Upper lobe of right lung (tissue), 1 donor: ENCODE results near the gene RCBTB1. TPM values are rescaled to one million over a fixed set of nuclear protein-coding genes. Genes with fewer than 3 reads are reported as not detected.

Experiments used
- ATAC-seq: fragments of 200-7000 bp; cut with Tn5 transposase; one replicate; pipeline ENCODE4 v1.9.1; 2020; ENCODE audit warnings: mild to moderate bottlenecking, moderate library complexity
- DNase-seq: peaks from one replicate; pipeline ENCODE4 v3.0.0-alpha.2; 2020
- H3K27ac ChIP-seq: fragments of 200-600 bp; one replicate; pipeline ENCODE4 v1.8.0; 2022
- H3K27me3 ChIP-seq: fragments of 200-600 bp; one replicate; pipeline ENCODE4 v1.8.0; 2022; ENCODE audit warnings: mild to moderate bottlenecking
- H3K36me3 ChIP-seq: fragments of 200-600 bp; one replicate; pipeline ENCODE4 v1.8.0; 2022
- H3K4me1 ChIP-seq: fragments of 200-600 bp; one replicate; pipeline ENCODE4 v1.8.0; 2022
- H3K4me3 ChIP-seq: fragments of 200-600 bp; one replicate; pipeline ENCODE4 v1.8.0; 2022; ENCODE audit warnings: mild to moderate bottlenecking
- H3K9me3 ChIP-seq: fragments of 200-600 bp; one replicate; pipeline ENCODE4 v1.8.0; 2022
- intact Hi-C: fragments of 100-400 bp; cut with DNase I; formaldehyde crosslinking; loops from one replicate; pipeline ENCODE4 v1.11.0; 2022
- long read RNA-seq: library from polyadenylated mRNA; unstranded; transcript quantifications from one replicate; pipeline ENCODE4 v2.0.0, GENCODE V29; 2021
- total RNA-seq: library from RNA; stranded (reverse); fragmentation: NEBNext Ultra II Directional; extraction: Animal tissue kit (Norgen Biotek cat#: 25700); gene quantifications from one replicate; pipeline ENCODE4 v1.2.1, GENCODE V29; 2021
- TF ChIP-seq, protein P1 (sequence below): fragments of 200-600 bp; IDR thresholded peaks from one replicate; pipeline ENCODE4 v1.8.0; 2022; ENCODE audit warnings: antibody characterized with exemption
- donor health status: DM: no; HTN: yes; CAD: no; lungs with severe emphysema.

RCBTB1 gene
- 24.7 TPM for total RNA-seq
- long read RNA-seq, full-length matches to known transcripts, result 66 of 97 reads
- long read RNA-seq, partial matches to known transcripts, result 4 of 97 reads
- long read RNA-seq, other reads (novel, unspliced or antisense), result 27 of 97 reads

DNA sequence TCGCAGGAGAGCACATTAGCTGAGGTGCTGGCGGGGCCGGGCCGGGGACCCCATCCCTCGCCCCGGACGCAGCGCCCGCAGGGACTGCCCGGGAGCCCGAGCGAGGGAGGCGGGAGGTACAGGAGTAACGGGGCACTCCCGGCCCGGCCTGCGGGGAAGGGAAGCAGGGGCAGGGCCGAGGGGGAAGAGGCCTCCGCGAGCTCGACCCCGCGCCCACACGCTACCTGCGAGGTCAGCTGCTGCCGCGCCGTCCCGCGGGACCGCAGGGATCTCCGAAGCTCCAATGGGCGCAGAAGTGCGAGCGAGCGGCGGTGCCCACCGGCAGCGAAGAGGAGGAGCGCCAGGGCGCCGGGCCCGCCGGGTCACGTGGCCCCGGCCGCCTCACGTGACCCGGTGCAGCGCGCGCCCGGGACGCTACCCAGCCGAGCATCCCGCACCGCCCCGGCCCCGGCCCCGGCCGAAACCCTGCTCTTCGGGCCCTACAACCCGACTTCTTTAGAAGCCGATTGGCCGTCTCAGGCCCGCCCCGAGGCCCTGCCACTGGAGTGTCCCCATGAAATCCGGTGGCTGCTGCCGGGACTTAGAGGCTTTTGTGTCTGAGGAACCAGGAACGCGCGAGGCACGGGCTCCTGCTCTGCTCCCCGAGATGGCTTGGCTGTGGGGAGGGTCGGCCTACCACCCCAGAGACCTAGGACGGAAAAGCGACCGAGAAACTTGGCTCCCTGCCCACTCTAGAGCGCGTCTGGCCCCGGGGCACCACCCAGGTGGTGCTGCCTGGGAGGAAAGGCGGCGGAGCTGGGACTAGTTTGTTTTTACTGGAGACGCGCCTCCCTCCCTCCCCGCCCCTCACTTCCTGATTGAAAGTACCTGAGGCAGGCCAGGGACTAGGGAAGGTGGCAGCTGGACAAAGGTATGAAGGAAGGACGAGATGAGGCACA, at the start of gene RCBTB1:
RCBTB1 (minus strand) TSS at position 339 of the 938 bp plus-strand sequence. CDS start 18,279 bp downstream, outside the sequence.
- intact Hi-C loops, result no loop called here
- peak within 1 kb of the TSS; percentile 86 for H3K27ac ChIP-seq
- peak within 1 kb of the TSS; percentile 97 for H3K4me3 ChIP-seq
- no peaks in the 10 kb centered on the region for H3K9me3 ChIP-seq
- TF ChIP-seq, protein P1, sequence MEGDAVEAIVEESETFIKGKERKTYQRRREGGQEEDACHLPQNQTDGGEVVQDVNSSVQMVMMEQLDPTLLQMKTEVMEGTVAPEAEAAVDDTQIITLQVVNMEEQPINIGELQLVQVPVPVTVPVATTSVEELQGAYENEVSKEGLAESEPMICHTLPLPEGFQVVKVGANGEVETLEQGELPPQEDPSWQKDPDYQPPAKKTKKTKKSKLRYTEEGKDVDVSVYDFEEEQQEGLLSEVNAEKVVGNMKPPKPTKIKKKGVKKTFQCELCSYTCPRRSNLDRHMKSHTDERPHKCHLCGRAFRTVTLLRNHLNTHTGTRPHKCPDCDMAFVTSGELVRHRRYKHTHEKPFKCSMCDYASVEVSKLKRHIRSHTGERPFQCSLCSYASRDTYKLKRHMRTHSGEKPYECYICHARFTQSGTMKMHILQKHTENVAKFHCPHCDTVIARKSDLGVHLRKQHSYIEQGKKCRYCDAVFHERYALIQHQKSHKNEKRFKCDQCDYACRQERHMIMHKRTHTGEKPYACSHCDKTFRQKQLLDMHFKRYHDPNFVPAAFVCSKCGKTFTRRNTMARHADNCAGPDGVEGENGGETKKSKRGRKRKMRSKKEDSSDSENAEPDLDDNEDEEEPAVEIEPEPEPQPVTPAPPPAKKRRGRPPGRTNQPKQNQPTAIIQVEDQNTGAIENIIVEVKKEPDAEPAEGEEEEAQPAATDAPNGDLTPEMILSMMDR, result no peak
- peak; percentile 86 for DNase-seq
- peak; percentile 98 for ATAC-seq
- no peaks in the 10 kb centered on the region for H3K27me3 ChIP-seq
- H3K4me1 ChIP-seq, result peaks cover 12% of the 10 kb centered on the region
- H3K36me3 ChIP-seq, result no peaks in the 10 kb centered on the region

DNA sequence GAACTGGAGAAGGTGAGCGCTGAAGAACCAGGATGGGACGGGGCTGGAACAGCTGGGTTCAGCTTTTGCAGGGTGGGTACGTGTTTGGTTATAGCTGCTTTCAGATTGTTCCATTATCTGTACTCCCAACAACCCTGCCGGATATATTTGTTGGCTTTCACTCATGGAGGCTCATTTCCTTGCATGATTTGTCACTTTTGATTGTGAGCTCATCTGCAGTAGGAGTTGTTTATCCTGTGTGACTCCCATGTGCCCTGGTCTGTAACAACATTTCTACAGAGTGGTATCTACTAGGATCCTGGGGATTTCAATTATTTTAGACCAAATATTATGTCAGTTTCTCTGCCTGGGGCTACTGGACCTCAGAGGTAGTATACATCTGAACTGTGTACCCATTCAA, 48.4 kb upstream of the RCBTB1 start:
- H3K36me3 ChIP-seq, result no peaks in the 10 kb centered on the region
- H3K4me3 ChIP-seq, result no peak overlapping the region
- TF ChIP-seq, protein P1, result no peak
- no peaks in the 10 kb centered on the region for H3K9me3 ChIP-seq
- H3K27me3 ChIP-seq, result no peaks in the 10 kb centered on the region
- no peak for ATAC-seq
- no peak for DNase-seq
- H3K27ac ChIP-seq, result no peak overlapping the region
- intact Hi-C loops, result no loop called here
- peaks cover 25% of the 10 kb centered on the region for H3K4me1 ChIP-seq

DNA sequence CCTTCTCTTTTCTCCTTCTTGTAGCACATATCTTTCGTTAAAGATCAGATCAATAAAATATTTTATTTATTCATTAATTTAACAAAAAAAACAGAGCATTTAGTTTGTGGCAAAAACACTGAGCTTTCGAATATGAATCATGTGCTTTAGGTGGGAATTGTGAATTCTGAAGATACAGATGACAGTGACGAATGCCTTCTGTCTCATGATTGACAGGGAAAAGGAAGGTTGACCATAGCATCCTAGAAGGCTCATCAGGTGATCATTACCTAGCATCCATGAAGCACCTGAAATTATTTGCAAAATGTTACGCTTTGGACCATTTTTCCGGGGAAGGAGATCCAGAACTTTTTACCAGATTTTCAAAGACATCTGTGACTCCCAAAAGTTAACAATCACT, 46.8 kb upstream of the RCBTB1 start:
- Histone ChIP-seq H3K36me3 (no peaks in the 10 kb centered on the region), H3K4me3 (no peak overlapping the region), H3K27ac (no peak overlapping the region), H3K4me1 (peaks cover 25% of the 10 kb centered on the region), H3K27me3 (no peaks in the 10 kb centered on the region), H3K9me3 (no peaks in the 10 kb centered on the region)
- intact Hi-C loops, result no loop called here
- TF ChIP-seq, protein P1, result no peak
- DNase-seq (no peak), ATAC-seq (no peak)

DNA sequence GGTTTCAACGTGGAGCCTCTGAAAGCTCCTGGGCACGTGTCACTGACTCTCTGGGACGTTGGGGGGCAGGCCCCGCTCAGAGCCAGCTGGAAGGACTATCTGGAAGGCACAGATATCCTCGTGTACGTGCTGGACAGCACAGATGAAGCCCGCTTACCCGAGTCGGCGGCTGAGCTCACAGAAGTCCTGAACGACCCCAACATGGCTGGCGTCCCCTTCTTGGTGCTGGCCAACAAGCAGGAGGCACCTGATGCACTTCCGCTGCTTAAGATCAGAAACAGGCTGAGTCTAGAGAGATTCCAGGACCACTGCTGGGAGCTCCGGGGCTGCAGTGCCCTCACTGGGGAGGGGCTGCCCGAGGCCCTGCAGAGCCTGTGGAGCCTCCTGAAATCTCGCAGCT, 45.2 kb upstream of the RCBTB1 start:
- TF ChIP-seq, protein P1, result no peak
- H3K27ac ChIP-seq, result no peak overlapping the region
- H3K4me1 ChIP-seq, result peaks cover 20% of the 10 kb centered on the region
- no peaks in the 10 kb centered on the region for H3K36me3 ChIP-seq
- no peak for DNase-seq
- no peak for ATAC-seq
- H3K27me3 ChIP-seq, result no peaks in the 10 kb centered on the region
- no peaks in the 10 kb centered on the region for H3K9me3 ChIP-seq
- intact Hi-C loops, result no loop called here
- H3K4me3 ChIP-seq, result no peak overlapping the region

DNA sequence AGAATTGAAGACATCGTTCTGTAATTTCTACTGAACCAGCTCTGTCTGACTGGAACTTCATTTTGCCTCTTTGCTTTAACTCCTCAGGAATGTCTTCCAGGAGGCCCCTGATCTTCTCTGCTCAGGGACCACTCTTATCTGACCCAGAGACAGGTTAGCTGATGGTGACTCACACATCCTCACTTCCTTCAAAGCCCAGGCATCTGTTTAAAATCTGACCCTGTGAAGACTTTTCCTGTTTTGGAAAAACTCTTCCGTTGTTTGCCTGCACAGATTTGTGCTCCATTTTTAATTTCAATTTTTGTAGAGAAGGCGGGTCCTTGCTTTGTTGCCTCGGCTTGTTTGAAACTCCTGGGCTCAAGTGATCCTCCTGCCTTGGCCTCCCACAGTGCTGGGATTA, 44.6 kb upstream of the RCBTB1 start:
- TF ChIP-seq, protein P1, result no peak
- Histone ChIP-seq H3K4me1 (peaks cover 17% of the 10 kb centered on the region), H3K4me3 (peak overlapping the region; percentile 43), H3K36me3 (no peaks in the 10 kb centered on the region), H3K9me3 (no peaks in the 10 kb centered on the region), H3K27ac (no peak overlapping the region), H3K27me3 (no peaks in the 10 kb centered on the region)
- intact Hi-C loops, result no loop called here
- DNase-seq (no peak), ATAC-seq (no peak)
